Lung microvascular endothelial cell (primary cell): ENCODE results near the gene MAP4K1. TPM values are rescaled to one million over a fixed set of nuclear protein-coding genes. Genes with fewer than 3 reads are reported as not detected.

Source experiments
- DNase-seq, 2 donors: peaks; one replicate each; pipeline versions ENCODE4 v3.0.0 to v3.0.0-alpha.2; 2010; ENCODE audit warnings: low read depth in 2 of 2
- total RNA-seq: library from RNA; depleted of rRNA; stranded (reverse); fragments of >200 nt; gene quantifications from 2 replicates; pipeline ENCODE4 v1.2.1, GENCODE V29; 2014

MAP4K1 gene
- not detected in 2 replicates for total RNA-seq

GRCh38 chr19:38617764-38618589 is at the start of gene MAP4K1:
Gene MAP4K1, minus strand, starts transcription at chr19:38617953. Its CDS starts 58 bp downstream, at chr19:38617895.
- DNase-seq: peak; percentile 7 to 14

GRCh38 chr19:38666663-38667511 is 49.1 kb upstream of the MAP4K1 start:
- peak; percentile 54 to 90 for DNase-seq

GRCh38 chr19:38665950-38666662 is 48.4 kb upstream of the MAP4K1 start:
- peak; percentile 88 to 89 for DNase-seq

DNA sequence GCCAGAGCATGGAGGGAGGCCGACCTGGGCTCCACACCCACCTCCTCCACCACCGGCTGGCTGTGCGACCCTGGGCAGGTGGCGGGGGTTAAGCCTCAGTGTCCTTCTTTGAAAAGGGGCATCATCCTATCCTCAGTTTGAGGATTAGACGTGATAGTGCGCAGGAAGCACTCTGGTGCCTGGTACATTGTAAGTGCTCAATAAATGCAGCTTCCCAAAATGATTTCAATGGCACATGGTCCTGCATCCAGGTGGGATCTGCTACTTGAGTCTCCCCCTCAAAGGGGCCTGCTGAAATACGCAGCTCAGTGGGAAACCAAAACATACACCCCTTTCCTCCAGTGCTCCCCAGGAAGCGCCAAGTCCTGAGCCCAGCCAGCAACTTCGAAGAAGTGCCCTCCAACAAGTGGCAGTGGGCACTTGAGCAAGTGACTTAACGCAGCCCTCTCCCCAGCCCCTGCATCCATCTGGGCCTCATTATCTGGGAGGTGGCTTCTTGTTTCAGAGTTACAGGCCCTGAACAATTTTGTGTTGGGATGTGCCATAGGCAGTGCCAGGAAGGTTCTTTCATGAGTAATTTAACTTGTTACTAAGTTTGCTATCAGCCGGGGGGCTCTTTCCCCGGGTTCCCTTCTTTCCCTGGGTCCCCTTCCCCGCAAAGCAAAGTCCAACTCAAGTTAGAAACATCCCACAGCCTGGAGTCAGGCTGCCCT is 47.6 kb upstream of the MAP4K1 start:
- no peak for DNase-seq

DNA sequence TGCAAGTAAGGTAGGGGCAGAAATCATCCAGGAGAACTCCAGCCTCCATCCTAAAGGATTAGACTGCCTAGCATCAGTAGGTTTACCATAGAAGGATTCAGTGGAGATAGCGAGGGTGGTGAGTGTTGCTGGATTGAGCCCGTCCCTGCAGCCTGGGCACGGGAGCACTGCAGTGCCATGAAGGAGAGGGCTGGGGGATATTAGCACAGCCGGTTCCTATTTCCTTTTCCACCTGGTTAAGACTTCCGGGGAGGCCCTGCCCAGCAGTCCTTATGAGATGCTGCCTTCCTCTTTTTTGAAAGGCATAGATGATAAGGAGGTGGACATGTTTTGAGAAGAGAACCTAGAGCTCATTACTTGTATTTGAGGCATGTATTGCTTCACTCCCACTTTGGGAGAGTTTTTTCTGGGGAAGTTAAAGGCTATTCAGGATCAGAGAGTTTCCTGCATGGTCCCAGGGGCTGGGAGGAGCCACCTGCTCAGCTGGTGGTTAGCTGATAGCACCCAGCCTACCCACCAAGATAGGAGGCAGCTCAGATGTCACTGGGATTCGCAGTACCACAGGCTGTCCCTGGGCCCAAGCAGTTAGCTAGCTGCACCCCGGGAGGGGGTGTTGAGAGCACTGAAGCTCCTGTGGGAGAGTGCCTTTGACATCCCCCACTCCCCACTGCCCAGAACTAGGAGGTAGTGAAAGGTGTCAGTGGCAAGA is 46.9 kb upstream of the MAP4K1 start:
- no peak for DNase-seq

- DNase-seq: peak in 1 of 2 donors; percentile 34
Observed at GRCh38 chr19:38663957-38664502, 46.3 kb upstream of the MAP4K1 start.

- no peak for DNase-seq
Observed at GRCh38 chr19:38663156-38663651, 45.5 kb upstream of the MAP4K1 start.

GRCh38 chr19:38662537-38663155 is 44.9 kb upstream of the MAP4K1 start:
- no peak for DNase-seq

DNA sequence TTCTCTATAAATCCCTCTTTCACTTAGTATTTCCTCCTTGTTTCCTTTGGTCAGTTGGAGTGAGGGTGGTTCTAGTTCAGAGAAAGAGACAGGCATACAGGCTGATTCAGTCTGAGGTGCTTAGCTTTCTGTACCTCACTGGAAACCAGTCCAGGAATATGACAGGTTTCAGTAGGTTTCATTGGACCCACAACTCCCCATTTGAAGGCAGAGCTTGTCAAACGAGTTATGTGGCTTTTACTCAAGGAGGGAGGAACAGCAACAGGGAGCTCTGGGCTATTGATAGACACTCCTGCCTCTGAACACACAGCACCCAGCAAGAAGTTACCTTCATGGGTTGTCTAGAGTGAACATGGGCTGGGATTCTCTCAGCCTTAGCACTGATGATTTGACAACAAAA is 44.2 kb upstream of the MAP4K1 start:
- DNase-seq: no peak

DNA sequence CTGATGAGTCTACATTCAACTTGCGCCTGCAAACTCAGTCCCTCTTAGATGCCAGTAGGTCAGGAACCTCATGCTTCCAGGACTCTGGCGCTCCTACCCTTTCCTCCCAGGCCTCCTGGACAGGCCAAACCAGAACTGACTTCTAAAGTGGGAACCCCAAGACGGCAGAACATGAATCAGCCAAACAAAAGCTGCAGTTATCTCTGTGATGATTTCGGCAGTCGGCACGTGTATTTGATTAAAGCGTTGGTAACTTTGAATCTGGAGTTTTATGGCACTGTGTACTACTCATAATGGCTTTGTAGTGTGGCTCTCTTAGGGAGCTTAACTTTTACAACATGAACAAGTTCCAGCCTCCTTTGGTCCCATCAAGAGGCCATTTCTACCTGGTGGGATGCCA is 43.4 kb upstream of the MAP4K1 start:
- DNase-seq: no peak

GRCh38 chr19:38660724-38661123 is 43.0 kb upstream of the MAP4K1 start:
- DNase-seq: no peak

GRCh38 chr19:38658462-38659306 is 40.9 kb upstream of the MAP4K1 start:
- peak; percentile 82 to 98 for DNase-seq

GRCh38 chr19:38657633-38658222 is 40.0 kb upstream of the MAP4K1 start:
- peak in 1 of 2 donors; percentile 75 for DNase-seq

- DNase-seq: peak in 1 of 2 donors; percentile 27
Observed at GRCh38 chr19:38656171-38656981, 38.6 kb upstream of the MAP4K1 start.

GRCh38 chr19:38655148-38655824 is 37.5 kb upstream of the MAP4K1 start:
- DNase-seq: peak; percentile 54 to 55

DNA sequence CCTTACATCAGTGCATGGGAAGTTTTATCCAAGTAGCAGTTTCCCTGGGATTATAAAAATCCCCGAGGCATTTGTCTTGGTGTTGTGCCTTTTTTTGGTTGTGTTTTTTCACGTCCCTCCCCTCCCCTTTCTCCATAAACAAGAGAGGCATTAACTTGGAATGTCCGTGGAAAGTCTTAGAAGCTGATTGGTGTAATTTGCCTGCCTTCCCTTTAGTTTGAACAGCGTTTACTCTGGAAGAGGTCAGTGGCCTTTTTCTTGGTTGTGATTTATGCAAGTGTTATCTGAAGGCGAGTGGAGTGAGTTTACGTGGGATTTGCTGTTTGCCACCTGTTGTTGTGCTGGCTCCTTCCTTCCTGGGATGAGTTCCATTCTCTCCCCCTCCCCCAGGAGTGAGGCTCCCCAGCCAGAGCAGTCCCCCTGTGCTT is 36.9 kb upstream of the MAP4K1 start:
- peak in 1 of 2 donors; percentile 64 for DNase-seq
